HL-60 (cell line): ENCODE data around the gene GPLD1.

Experiments used
- POLR2AphosphoS5 ChIP-seq: IDR thresholded peaks from 2 replicates; pipeline ENCODE4 v1.6.1; 2012; ENCODE audit warnings: low read depth
- TF ChIP-seq, protein P1 (sequence below): IDR thresholded peaks from one replicate; pipeline ENCODE4 v1.5.1; 2011; ENCODE audit warnings: low read length, control low read depth, inconsistent platforms; ENCODE audit not compliant: insufficient read depth

DNA sequence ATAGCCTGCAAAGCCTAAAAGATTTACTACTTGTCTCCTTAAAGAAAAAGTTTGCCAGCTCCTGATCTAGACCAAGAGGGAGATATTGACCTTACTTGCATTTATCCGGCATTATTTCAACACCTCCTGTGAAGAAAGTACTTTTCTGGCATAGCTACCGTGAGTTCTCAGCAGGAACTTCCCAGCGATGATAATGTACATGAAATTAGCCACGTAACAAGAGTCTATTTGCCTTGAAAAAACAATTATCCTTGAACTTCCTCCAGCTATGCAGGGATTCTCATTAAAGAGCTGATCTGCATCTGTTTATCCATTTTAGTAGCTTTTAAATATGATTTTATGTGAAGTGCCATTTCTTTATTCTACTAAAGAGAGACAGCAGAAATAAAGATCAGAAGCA, 47.1 kb upstream of the GPLD1 start:
- TF ChIP-seq, protein P1, sequence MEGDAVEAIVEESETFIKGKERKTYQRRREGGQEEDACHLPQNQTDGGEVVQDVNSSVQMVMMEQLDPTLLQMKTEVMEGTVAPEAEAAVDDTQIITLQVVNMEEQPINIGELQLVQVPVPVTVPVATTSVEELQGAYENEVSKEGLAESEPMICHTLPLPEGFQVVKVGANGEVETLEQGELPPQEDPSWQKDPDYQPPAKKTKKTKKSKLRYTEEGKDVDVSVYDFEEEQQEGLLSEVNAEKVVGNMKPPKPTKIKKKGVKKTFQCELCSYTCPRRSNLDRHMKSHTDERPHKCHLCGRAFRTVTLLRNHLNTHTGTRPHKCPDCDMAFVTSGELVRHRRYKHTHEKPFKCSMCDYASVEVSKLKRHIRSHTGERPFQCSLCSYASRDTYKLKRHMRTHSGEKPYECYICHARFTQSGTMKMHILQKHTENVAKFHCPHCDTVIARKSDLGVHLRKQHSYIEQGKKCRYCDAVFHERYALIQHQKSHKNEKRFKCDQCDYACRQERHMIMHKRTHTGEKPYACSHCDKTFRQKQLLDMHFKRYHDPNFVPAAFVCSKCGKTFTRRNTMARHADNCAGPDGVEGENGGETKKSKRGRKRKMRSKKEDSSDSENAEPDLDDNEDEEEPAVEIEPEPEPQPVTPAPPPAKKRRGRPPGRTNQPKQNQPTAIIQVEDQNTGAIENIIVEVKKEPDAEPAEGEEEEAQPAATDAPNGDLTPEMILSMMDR = no peak
- no peak for TF ChIP-seq POLR2AphosphoS5
